ENCODE results near the gene PDE10A. TPM values are rescaled to one million over a fixed set of nuclear protein-coding genes. Genes with fewer than 3 reads are reported as not detected.

PDE10A gene
- total RNA-seq, 1 experiment from 2014 or later: 2.1 TPM

- Histone ChIP-seq H4K20me1 (ENCODE audit: low read length) (no peaks in the 10 kb centered on the region), H3K27ac (ENCODE audit: low read length) (no peak overlapping the region), H3F3A (ENCODE audit: low read length, unreplicated experiment) (no peaks in the 10 kb centered on the region), H3K27me3 (ENCODE audit: low read length) (no peaks in the 10 kb centered on the region), H3K9ac (ENCODE audit: low read length) (no peak overlapping the region), H3K4me1 (ENCODE audit: insufficient read depth, low read length) (no peaks in the 10 kb centered on the region), H3K9me3 (ENCODE audit: low read length) (no peaks in the 10 kb centered on the region), H3K79me2 (ENCODE audit: low read length) (no peaks in the 10 kb centered on the region), H3K36me3 (ENCODE audit: low read depth, low read length) (no peaks in the 10 kb centered on the region), H3K4me3 (ENCODE audit: low read length) (no peak overlapping the region), H3K4me2 (ENCODE audit: low read length) (no peak overlapping the region), H2AFZ (ENCODE audit: low read length) (no peak overlapping the region), H3K9me2 (replicated peaks; ENCODE audit: low read length) (no peaks in the 10 kb centered on the region)
- CTCF ChIA-PET: no interaction called here
- no peak for TF ChIP-seq EZH2 (IDR thresholded peaks at IDR 0.05; ENCODE audit: low read length, unreplicated experiment)
- TF ChIP-seq EZH2phosphoT487 (IDR thresholded peaks at IDR 0.05; ENCODE audit: borderline replicate concordance, low read length): no peak
- TF ChIP-seq, protein P1, sequence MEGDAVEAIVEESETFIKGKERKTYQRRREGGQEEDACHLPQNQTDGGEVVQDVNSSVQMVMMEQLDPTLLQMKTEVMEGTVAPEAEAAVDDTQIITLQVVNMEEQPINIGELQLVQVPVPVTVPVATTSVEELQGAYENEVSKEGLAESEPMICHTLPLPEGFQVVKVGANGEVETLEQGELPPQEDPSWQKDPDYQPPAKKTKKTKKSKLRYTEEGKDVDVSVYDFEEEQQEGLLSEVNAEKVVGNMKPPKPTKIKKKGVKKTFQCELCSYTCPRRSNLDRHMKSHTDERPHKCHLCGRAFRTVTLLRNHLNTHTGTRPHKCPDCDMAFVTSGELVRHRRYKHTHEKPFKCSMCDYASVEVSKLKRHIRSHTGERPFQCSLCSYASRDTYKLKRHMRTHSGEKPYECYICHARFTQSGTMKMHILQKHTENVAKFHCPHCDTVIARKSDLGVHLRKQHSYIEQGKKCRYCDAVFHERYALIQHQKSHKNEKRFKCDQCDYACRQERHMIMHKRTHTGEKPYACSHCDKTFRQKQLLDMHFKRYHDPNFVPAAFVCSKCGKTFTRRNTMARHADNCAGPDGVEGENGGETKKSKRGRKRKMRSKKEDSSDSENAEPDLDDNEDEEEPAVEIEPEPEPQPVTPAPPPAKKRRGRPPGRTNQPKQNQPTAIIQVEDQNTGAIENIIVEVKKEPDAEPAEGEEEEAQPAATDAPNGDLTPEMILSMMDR (conservative IDR thresholded peaks at IDR 0.05; ENCODE audit: low read depth, low read length): no peak
- BruUV-seq (replicated peaks): no TSS peak
- ATAC-seq (no peak), DNase-seq (no peak)
- POLR2A ChIA-PET (ENCODE audit: unreplicated experiment): no interaction called here
- intact Hi-C loops (cut with micrococcal nuclease): no loop called here
Observed at GRCh38 chr6:165298402-165298801, 364.6 kb downstream of the PDE10A start.

- H3K79me2 ChIP-seq (ENCODE audit: low read length): no peaks in the 10 kb centered on the region
- no peaks in the 10 kb centered on the region for H3K27me3 ChIP-seq (ENCODE audit: low read length)
- H2AFZ ChIP-seq (ENCODE audit: low read length): no peak overlapping the region
- no peaks in the 10 kb centered on the region for H3F3A ChIP-seq (ENCODE audit: low read length, unreplicated experiment)
- no peak overlapping the region for H3K4me3 ChIP-seq (ENCODE audit: low read length)
- no peaks in the 10 kb centered on the region for H3K9me2 ChIP-seq (replicated peaks; ENCODE audit: low read length)
- no peak overlapping the region for H3K9ac ChIP-seq (ENCODE audit: low read length)
- no peaks in the 10 kb centered on the region for H4K20me1 ChIP-seq (ENCODE audit: low read length)
- no TSS peak for BruUV-seq (replicated peaks)
- no peak overlapping the region for H3K27ac ChIP-seq (ENCODE audit: low read length)
- H3K4me2 ChIP-seq (ENCODE audit: low read length): no peak overlapping the region
- POLR2A ChIA-PET (ENCODE audit: unreplicated experiment): no interaction called here
- CTCF ChIA-PET: no interaction called here
- H3K36me3 ChIP-seq (ENCODE audit: low read depth, low read length): no peaks in the 10 kb centered on the region
- ATAC-seq: no peak
- no peaks in the 10 kb centered on the region for H3K4me1 ChIP-seq (ENCODE audit: insufficient read depth, low read length)
- no peak for DNase-seq
- intact Hi-C loops (cut with micrococcal nuclease): no loop called here
- no peak for TF ChIP-seq EZH2 (IDR thresholded peaks at IDR 0.05; ENCODE audit: low read length, unreplicated experiment)
- TF ChIP-seq EZH2phosphoT487 (IDR thresholded peaks at IDR 0.05; ENCODE audit: borderline replicate concordance, low read length): no peak
- TF ChIP-seq, protein P1 (conservative IDR thresholded peaks at IDR 0.05; ENCODE audit: low read depth, low read length): no peak
- H3K9me3 ChIP-seq (ENCODE audit: low read length): no peaks in the 10 kb centered on the region
Observed at GRCh38 chr6:165292657-165293056, 370.4 kb downstream of the PDE10A start.

All from PC-3 (cell line).